H9 (cell line): ENCODE results near the gene COASY. TPM values are rescaled to one million over a fixed set of nuclear protein-coding genes. Genes with fewer than 3 reads are reported as not detected.
"Not testable (repeated sequence)": the region's sequence is repeated elsewhere in the genome, so short reads cannot be mapped to it uniquely, and the experiment has no call there.

Experiments
- DNase-seq: peaks from one replicate; pipeline ENCODE4 v3.0.0-alpha.2; 2017
- H2AFZ ChIP-seq: one replicate; pipeline ENCODE4 v1.6.1; 2013; ENCODE audit warnings: mild to moderate bottlenecking, low read length, control low read depth, moderate library complexity
- H2AK5ac ChIP-seq: 2 replicates; pipeline ENCODE4 v1.6.1; 2013; ENCODE audit warnings: low read length, control low read depth, mixed read lengths; ENCODE audit not compliant: insufficient read length
- H2BK120ac ChIP-seq: one replicate; pipeline ENCODE4 v1.6.1; 2013; ENCODE audit warnings: low read depth, mild to moderate bottlenecking, low read length, control low read depth, inconsistent platforms; ENCODE audit not compliant: poor library complexity, severe bottlenecking
- H2BK12ac ChIP-seq: 2 replicates; pipeline ENCODE4 v1.6.1; 2013; ENCODE audit warnings: low read length, control low read depth, mixed read lengths, low read depth; ENCODE audit not compliant: insufficient read length
- H2BK15ac ChIP-seq: 2 replicates; pipeline ENCODE4 v1.6.1; 2013; ENCODE audit warnings: low read depth, low read length, control low read depth
- H2BK20ac ChIP-seq: one replicate; pipeline ENCODE4 v1.6.1; 2013; ENCODE audit warnings: low read depth, mild to moderate bottlenecking, low read length, control low read depth, inconsistent platforms; ENCODE audit not compliant: poor library complexity, severe bottlenecking
- H2BK5ac ChIP-seq: 2 replicates; pipeline ENCODE4 v1.6.1; 2013; ENCODE audit warnings: low read length, control low read depth, mixed read lengths; ENCODE audit not compliant: insufficient read length
- H3K14ac ChIP-seq: 2 replicates; pipeline ENCODE4 v1.6.1; 2013; ENCODE audit warnings: low read length, control low read depth; ENCODE audit not compliant: insufficient read depth
- H3K18ac ChIP-seq: 2 replicates; pipeline ENCODE4 v1.6.1; 2013; ENCODE audit warnings: low read depth, mild to moderate bottlenecking, mixed read lengths, low read length, control low read depth; ENCODE audit not compliant: insufficient read length
- H3K23ac ChIP-seq: 2 replicates; pipeline ENCODE4 v1.6.1; 2013; ENCODE audit warnings: low read length, control low read depth, mixed read lengths, low read depth; ENCODE audit not compliant: insufficient read length
- H3K23me2 ChIP-seq: 2 replicates; pipeline ENCODE4 v1.6.1; 2013; ENCODE audit warnings: low read depth, mild to moderate bottlenecking, mixed read lengths, low read length, control low read depth; ENCODE audit not compliant: insufficient read length, poor library complexity, severe bottlenecking
- H3K27ac ChIP-seq: 2 replicates; pipeline ENCODE4 v1.5.1; 2013; ENCODE audit warnings: low read length, control low read depth, mixed read lengths, low read depth; ENCODE audit not compliant: insufficient read length
- H3K27me3 ChIP-seq: 2 replicates; pipeline ENCODE4 v1.6.1; 2013; ENCODE audit warnings: low read length, control low read depth, inconsistent platforms; ENCODE audit not compliant: insufficient read depth
- H3K4ac ChIP-seq: 2 replicates; pipeline ENCODE4 v1.6.1; 2013; ENCODE audit warnings: low read depth, mild to moderate bottlenecking, control low read depth, inconsistent platforms, low read length, moderate library complexity
- H3K4me1 ChIP-seq: 2 replicates; pipeline ENCODE4 v1.6.1; 2013; ENCODE audit warnings: low read length, control low read depth, inconsistent platforms; ENCODE audit not compliant: insufficient read depth
- H3K4me2 ChIP-seq: 2 replicates; pipeline ENCODE4 v1.6.1; 2013; ENCODE audit warnings: low read length, control low read depth, mixed read lengths; ENCODE audit not compliant: insufficient read length, insufficient read depth
- H3K56ac ChIP-seq: 2 replicates; pipeline ENCODE4 v1.6.1; 2013; ENCODE audit warnings: low read depth, mild to moderate bottlenecking, mixed read lengths, low read length, control low read depth; ENCODE audit not compliant: insufficient read length
- H3K79me1 ChIP-seq: 2 replicates; pipeline ENCODE4 v1.6.1; 2013; ENCODE audit warnings: low read depth, mild to moderate bottlenecking, moderate library complexity, low read length, control low read depth, inconsistent platforms; ENCODE audit not compliant: insufficient read depth, poor library complexity, severe bottlenecking
- H3K79me2 ChIP-seq: 2 replicates; pipeline ENCODE4 v1.6.1; 2013; ENCODE audit warnings: low read length, control low read depth, inconsistent platforms; ENCODE audit not compliant: insufficient read depth
- H3K9ac ChIP-seq: 2 replicates; pipeline ENCODE4 v1.6.1; 2013; ENCODE audit warnings: low read length, control low read depth, mixed read lengths; ENCODE audit not compliant: insufficient read length; ENCODE audit errors: extremely low read depth
- H3K9me3 ChIP-seq: one replicate; pipeline ENCODE4 v1.6.1; 2013; ENCODE audit warnings: low read depth, low read length, inconsistent platforms; ENCODE audit not compliant: control insufficient read depth
- H3T11ph ChIP-seq: one replicate; pipeline ENCODE4 v1.6.1; 2013; ENCODE audit warnings: mild to moderate bottlenecking, low read length, control low read depth, inconsistent platforms
- H4K20me1 ChIP-seq: one replicate; pipeline ENCODE4 v1.6.1; 2013; ENCODE audit not compliant: control insufficient read depth, insufficient read length, insufficient read depth
- H4K5ac ChIP-seq: 2 replicates; pipeline ENCODE4 v1.6.1; 2013; ENCODE audit warnings: low read depth, mild to moderate bottlenecking, mixed read lengths, low read length, control low read depth; ENCODE audit not compliant: insufficient read length
- H4K8ac ChIP-seq: replicated peaks from 2 replicates; pipeline ENCODE4 v1.6.1; 2013; ENCODE audit warnings: low read length, control low read depth, mixed read lengths, low read depth; ENCODE audit not compliant: insufficient read length
- H4K91ac ChIP-seq: 2 replicates; pipeline ENCODE4 v1.6.1; 2013; ENCODE audit warnings: low read depth, mild to moderate bottlenecking, moderate library complexity, mixed read lengths, low read length, control low read depth; ENCODE audit not compliant: insufficient read length
- H3K27ac Mint-ChIP-seq, 3 experiments: 2 replicates in 2 of 3; 3 replicates in 1 of 3; pipeline ENCODE4 v1.8.0; 2020 to 2021; ENCODE audit warnings: mixed read lengths in 3 of 3, mild to moderate bottlenecking in 1 of 3, moderate library complexity in 1 of 3
- H3K27me3 Mint-ChIP-seq: 2 replicates; pipeline ENCODE4 v1.8.0; 2021; ENCODE audit warnings: low read depth, mild to moderate bottlenecking, moderate library complexity, mixed read lengths
- H3K36me3 Mint-ChIP-seq, 3 experiments: 2 replicates in 2 of 3; 3 replicates in 1 of 3; pipeline ENCODE4 v1.8.0; 2020 to 2021; ENCODE audit warnings: low read depth in 3 of 3, mixed read lengths in 3 of 3; ENCODE audit not compliant: insufficient read depth in 1 of 3
- H3K4me1 Mint-ChIP-seq, 2 experiments: 2 replicates each; pipeline ENCODE4 v1.8.0; 2020; ENCODE audit warnings: mixed read lengths in 2 of 2
- H3K4me3 Mint-ChIP-seq, 2 experiments: 2 replicates in 1 of 2; 3 replicates in 1 of 2; pipeline ENCODE4 v1.8.0; 2020 to 2021; ENCODE audit warnings: mild to moderate bottlenecking in 2 of 2, mixed read lengths in 2 of 2, moderate library complexity in 1 of 2
- H3K9me3 Mint-ChIP-seq, 2 experiments: 2 replicates in 1 of 2; 3 replicates in 1 of 2; pipeline ENCODE4 v1.8.0; 2020; ENCODE audit warnings: mild to moderate bottlenecking in 2 of 2, mixed read lengths in 2 of 2, moderate library complexity in 1 of 2
- CTCF ChIP-seq: fragments of 200-600 bp; sonication (generic); conservative IDR thresholded peaks from 3 replicates; pipeline ENCODE4 v1.8.0; 2021; ENCODE audit warnings: antibody characterized with exemption, mild to moderate bottlenecking
- WGBS: extraction: QIAGEN DNeasy Blood & Tissue Kit; methylation state at CpG from one replicate; pipeline ENCODE4 v1.1.7; 2013; ENCODE audit warnings: missing lambda C conversion rate, low lambda C conversion rate, mixed read lengths; ENCODE audit not compliant: insufficient read length; ENCODE audit errors: extremely low coverage; 5-methylcytosine and 5-hydroxymethylcytosine counted together
- total RNA-seq: library from RNA; stranded (reverse); gene quantifications from 2 replicates; pipeline ENCODE4 v1.2.1, GENCODE V29; 2021

COASY gene
- total RNA-seq, 1 experiment from 2014 or later: 84.1 TPM

GRCh38 chr17:42544874-42545283 lies 17.1 kb upstream of the COASY start:
- Histone ChIP-seq H3K9ac (no peak overlapping the region), H2BK20ac (no peak overlapping the region), H3K18ac (no peak overlapping the region), H3K23me2 (peaks cover 13% of the 10 kb centered on the region), H2BK15ac (no peak overlapping the region), H4K8ac (no peak overlapping the region), H2BK12ac (no peak overlapping the region), H3K27ac (no peak overlapping the region), H3K27me3 (no peaks in the 10 kb centered on the region), H2AFZ (no peak overlapping the region), H3K23ac (no peak overlapping the region), H2BK120ac (no peak overlapping the region), H3K4me2 (no peak overlapping the region), H3K56ac (no peak overlapping the region), H3K9me3 (no peaks in the 10 kb centered on the region), H4K5ac (no peak overlapping the region), H3K4ac (no peak overlapping the region), H4K20me1 (no peaks in the 10 kb centered on the region), H3K14ac (no peak overlapping the region), H3K79me2 (no peaks in the 10 kb centered on the region), H3K79me1 (no peaks in the 10 kb centered on the region), H3T11ph (no peak overlapping the region), H3K4me1 (no peaks in the 10 kb centered on the region), H2AK5ac (no peak overlapping the region), H4K91ac (no peak overlapping the region), H2BK5ac (no peak overlapping the region)
- H3K4me3 Mint-ChIP-seq: no peak overlapping the region
- H3K9me3 Mint-ChIP-seq: no peaks in the 10 kb centered on the region
- H3K27ac Mint-ChIP-seq: peak overlapping the region in 1 of 3 experiments; percentile 48; a peak in 1 of 7 replicates
- no CpG with 5 or more reads among the region's 8 CpGs for WGBS
- H3K27me3 Mint-ChIP-seq: peaks cover 9% of the 10 kb centered on the region; the same call in 1 of the 2 replicates
- TF ChIP-seq CTCF: no peak
- no peak for DNase-seq
- peaks cover 2 to 20% (median 19%) of the 10 kb centered on the region in 3 experiments; a peak in 6 of 7 replicates for H3K36me3 Mint-ChIP-seq
- peaks cover 4 to 11% of the 10 kb centered on the region in 2 experiments; a peak in 3 of 4 replicates for H3K4me1 Mint-ChIP-seq

DNA sequence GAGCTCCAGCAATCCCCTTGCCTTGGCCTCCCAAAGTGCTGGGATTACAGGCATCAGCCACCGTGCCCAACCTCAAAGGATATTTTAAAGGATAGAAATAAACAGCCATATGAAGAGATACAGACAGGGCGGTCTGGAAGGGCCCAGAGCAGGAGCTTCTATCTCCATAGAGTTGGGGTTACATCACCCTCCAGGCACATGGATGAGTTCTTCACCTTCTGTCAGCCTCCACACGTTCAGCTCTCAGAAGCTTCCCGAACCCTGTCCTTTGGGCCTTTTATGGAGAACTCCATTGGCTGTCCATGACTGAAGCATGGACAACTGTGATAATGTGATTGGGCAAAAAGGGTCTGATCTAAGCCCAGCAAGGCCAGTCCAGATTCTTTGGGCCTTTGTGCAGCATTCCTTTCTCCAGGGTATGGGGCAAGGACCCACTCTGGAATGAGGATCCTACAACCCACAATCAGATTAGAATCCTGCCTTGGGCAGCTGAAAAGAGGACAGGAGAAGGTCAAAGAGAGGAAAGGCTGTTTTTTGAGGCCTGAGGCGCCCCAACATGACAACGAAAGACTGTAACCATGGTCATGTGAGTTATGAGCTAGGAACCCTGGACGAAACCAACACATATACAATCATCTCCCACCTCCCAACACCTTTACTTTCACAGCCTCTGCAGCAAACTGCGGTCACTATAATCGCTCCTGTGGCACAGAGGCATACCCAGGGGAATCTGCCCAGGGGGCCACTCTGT lies 16.0 kb upstream of the COASY start:
- not testable (repeated sequence) for H2AFZ ChIP-seq, H4K91ac ChIP-seq, H4K8ac ChIP-seq, H3K14ac ChIP-seq, H2AK5ac ChIP-seq, H2BK120ac ChIP-seq, H3K4ac ChIP-seq, H2BK5ac ChIP-seq, H3K4me2 ChIP-seq, H4K5ac ChIP-seq, H3K27ac Mint-ChIP-seq, H3K27ac ChIP-seq, H4K20me1 ChIP-seq, H2BK15ac ChIP-seq, H3K4me1 ChIP-seq, H3K79me1 ChIP-seq, H3K4me3 Mint-ChIP-seq, H3T11ph ChIP-seq, H3K23ac ChIP-seq, H3K9me3 Mint-ChIP-seq, H3K18ac ChIP-seq, H2BK12ac ChIP-seq, H2BK20ac ChIP-seq, H3K27me3 Mint-ChIP-seq, H3K79me2 ChIP-seq, H3K9ac ChIP-seq, H3K56ac ChIP-seq, H3K9me3 ChIP-seq, DNase-seq, H3K27me3 ChIP-seq
- no CpG with 5 or more reads among the region's 9 CpGs for WGBS
- peaks cover 2 to 18% (median 13%) of the 10 kb centered on the region in 3 experiments; a peak in 5 of 7 replicates for H3K36me3 Mint-ChIP-seq
- H3K23me2 ChIP-seq: peaks cover 13% of the 10 kb centered on the region
- H3K4me1 Mint-ChIP-seq: peaks cover 4 to 15% of the 10 kb centered on the region in 2 experiments; a peak in 3 of 4 replicates
